SKM-1 treated with dmso at 0.1 percent for 144 hours (cell line): ENCODE data around the gene PSMC3IP.
"Not testable (repeated sequence)": the region's sequence is repeated elsewhere in the genome, so short reads cannot be mapped to it uniquely, and the experiment has no call there.

Experiments used
- DNase-seq: peaks from one replicate; lab custom pipeline; 2025; ENCODE audit not compliant: unreplicated experiment; lab: John Stamatoyannopoulos, UW

The PSMC3IP gene, protein sequence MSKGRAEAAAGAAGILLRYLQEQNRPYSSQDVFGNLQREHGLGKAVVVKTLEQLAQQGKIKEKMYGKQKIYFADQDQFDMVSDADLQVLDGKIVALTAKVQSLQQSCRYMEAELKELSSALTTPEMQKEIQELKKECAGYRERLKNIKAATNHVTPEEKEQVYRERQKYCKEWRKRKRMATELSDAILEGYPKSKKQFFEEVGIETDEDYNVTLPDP

DNA sequence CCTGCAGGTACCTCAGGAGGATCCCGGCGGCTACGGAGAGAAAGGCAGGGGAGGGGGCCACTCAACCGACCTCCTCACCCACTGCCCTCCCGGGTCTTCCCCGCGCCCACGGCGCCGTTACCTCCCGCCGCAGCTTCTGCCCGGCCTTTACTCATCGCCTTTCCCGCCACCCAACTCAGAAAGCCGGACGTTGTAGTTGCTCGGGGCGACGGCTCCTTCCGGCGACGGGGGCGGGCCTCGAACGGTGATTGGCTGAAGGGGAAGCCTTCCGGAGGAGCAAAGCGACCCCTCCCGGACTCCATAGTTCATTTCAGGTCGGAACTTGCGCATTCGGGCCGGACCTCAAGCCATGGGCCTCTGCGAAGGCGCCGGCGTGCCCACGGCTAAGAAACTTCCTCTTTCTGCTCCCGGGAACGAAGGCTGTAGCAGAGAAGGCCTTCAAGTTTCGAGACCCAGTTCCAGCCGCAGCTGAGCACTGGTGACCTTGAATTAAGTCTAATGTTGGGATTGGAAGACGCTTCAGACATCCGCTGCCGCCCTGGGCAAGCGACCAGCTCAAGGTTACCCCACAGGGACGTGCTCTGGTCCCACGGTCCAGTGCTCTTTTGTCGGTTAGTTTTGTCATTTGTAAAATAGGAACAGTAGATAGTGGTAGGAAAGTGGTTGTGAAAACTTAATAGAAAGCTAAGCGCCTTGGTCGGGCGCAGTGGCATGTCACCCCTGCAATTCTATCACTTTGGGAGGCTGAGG, at the start of gene PSMC3IP:
Gene PSMC3IP, minus strand, starts transcription at position 198 of the 750 bp plus-strand sequence. Its CDS starts 43 bp downstream, at position 155.
- DNase-seq: peak; percentile 98

DNA sequence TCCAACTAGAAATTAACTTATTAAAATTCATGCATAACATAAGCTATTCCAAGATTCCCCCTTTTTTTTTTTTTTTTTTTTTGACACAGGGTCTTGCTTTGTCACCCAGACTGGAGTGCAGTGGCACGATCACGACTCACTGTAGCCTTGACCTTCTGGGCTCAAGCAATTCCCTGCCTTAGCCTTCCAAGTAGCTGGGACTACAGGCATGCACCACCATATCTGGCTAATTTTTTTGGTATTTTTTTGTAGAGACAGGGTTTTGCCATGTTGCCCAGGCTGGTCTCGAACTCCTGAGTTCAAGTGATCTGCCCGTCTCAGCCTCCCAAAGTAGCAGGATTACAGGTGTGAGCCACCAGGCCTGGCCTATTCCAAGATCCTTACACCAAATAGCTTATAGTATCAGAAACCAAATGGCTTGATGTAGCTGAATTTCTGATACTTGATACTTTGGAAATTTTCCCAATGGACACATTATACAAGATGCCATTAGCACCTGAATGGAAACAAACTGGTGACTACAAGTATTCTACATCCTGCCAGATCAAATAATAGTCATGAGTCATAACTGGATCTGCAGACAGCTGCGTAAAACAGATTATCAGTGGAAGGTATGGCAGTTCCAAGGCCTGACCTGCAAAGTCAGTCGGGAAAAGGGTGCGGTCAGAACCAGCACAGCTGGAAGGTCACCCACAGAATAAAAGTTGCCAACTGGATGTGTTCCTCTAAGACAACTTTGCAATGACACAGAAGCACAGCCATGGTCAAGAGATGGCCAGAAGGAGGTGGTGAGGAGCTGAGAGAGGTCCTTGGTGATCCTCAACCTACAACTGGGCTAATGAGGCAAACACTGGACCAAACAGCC, 46.4 kb upstream of the PSMC3IP start:
- DNase-seq: no peak

DNA sequence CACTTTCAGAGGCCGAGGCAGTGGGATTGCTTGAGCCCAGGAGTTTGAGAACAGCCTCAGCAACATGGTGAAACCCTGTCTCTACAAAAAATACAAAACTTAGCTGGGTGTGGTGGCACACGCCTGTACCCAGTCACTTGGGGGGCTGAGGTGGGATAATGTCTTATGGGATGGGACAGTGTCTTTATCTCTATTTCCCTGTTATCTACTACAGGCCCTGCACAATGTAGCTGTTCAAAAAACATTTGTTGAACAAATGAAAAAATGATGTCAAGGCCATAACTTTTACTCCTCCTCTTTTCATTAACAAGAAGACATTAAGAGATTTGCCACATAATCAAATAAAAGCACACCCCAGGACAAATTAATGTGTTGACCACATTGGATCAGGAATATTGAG, 45.7 kb upstream of the PSMC3IP start:
- DNase-seq: no peak

DNA sequence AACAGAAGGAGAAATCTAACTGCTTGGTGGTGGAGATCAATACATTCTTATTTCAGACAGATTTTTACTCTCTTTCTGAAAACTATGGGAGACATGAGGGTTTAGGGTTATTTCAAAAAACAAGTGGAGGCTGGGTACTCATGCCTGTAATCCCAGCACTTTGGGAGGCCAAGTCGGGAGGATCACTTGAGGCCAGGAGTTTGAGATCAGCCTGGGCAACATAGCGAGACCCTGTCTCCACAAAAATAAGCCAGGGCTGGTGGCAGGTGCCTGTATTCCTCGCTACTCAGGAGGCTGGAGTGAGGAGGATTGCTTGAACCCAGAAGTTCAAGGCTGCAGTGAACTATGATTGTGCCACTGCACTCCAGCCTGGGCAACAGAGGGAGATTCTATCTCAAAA, 44.5 kb upstream of the PSMC3IP start:
- not testable (repeated sequence) for DNase-seq

DNA sequence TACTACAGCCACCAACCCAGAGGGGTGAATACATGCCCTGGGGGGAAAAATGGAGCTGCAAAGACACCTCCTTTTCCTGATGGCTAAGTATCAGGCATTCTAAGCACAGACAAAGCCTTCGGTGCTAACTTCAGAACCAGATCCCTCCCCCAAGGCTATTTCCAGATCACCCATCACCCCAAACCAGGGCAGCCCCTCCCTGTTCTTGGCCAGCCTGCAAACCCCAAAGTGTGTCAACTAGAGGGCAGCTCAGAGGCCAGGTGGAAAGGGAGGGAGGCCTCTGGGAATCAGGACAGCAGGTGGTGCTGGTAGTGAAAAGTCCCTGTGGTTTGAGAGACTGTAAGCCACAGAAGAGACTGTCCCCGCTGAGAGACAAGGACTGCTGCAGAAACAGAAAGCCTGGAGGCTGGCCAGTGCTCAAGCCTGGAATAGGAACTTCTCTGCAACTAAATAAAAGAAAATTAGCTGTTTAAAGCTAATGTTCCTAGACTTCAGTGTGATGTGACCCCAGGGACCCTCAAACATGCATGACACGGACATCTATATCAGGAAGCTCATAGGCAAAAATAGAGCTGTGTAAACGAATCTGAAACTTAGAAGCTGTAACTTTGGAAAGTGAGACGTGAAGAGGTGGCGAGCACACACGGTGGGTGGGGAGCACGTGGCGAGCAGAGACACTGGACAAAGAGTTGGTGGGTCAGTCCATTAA, 41.1 kb upstream of the PSMC3IP start:
- no peak for DNase-seq

DNA sequence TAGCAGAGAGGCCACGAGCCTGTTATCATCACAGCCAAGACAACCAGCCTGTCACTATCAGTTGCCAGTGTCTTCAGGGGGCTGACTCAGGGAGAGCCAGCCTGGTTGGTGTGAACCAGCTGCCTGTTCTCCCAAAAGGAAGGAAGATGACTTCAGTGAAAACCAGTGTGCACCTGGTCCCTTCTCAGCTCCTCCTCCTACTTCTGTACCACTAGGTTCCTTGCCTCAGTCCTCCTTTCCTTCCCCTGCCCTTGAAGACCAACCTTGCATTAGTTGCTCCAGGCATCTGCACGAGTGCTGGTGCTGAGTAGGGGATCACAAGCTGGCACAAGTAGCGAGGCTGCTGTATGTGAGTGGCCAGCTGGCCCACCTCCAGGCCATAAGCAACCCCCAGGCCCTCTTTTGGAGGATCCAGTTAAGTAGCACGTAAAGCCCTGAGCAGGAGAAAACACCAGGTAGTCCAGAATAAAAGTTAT, 40.5 kb upstream of the PSMC3IP start:
- no peak for DNase-seq

DNA sequence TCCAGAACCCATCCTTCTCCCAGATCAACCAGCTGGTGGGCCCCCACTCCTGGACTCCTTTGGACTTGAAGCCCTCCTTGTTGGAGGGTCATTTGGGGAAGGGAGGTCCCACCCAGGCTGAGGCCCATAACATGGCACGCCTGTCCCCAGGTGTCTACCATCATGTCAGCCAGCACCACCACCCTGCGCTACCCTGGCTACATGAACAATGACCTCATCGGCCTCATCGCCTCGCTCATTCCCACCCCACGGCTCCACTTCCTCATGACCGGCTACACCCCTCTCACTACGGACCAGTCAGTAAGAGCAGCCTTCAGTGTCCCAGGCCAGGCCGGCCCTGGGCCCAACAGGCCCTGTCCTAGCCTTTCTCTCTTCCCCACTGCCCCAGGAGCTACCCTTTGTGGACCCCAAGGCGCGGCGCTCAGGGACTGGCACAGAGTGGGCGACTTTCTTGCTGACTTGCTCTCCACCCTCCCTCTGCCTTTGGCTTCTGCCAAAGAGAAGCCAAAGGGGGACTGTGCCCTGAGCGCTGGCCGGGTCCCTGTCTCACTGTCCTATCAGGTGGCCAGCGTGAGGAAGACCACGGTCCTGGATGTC, 36.3 kb upstream of the PSMC3IP start:
- no peak for DNase-seq

DNA sequence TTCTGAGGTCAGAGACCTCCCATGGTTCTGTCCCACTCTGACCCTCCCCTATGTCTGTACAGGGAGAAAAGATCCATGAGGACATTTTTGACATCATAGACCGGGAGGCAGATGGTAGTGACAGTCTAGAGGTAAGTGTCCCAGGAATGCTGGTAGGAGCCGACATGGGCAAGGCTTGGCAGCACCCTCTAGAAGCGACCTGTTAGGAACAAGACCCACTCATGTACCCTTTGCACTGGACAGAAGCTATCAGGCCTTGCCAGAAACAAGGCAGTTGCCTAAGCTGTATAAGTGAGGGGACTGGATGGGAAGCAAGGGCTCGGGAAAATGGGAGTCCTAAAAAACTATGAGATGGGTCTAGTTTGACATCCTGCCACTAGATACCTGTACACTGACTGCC, 34.5 kb upstream of the PSMC3IP start:
- DNase-seq: no peak

DNA sequence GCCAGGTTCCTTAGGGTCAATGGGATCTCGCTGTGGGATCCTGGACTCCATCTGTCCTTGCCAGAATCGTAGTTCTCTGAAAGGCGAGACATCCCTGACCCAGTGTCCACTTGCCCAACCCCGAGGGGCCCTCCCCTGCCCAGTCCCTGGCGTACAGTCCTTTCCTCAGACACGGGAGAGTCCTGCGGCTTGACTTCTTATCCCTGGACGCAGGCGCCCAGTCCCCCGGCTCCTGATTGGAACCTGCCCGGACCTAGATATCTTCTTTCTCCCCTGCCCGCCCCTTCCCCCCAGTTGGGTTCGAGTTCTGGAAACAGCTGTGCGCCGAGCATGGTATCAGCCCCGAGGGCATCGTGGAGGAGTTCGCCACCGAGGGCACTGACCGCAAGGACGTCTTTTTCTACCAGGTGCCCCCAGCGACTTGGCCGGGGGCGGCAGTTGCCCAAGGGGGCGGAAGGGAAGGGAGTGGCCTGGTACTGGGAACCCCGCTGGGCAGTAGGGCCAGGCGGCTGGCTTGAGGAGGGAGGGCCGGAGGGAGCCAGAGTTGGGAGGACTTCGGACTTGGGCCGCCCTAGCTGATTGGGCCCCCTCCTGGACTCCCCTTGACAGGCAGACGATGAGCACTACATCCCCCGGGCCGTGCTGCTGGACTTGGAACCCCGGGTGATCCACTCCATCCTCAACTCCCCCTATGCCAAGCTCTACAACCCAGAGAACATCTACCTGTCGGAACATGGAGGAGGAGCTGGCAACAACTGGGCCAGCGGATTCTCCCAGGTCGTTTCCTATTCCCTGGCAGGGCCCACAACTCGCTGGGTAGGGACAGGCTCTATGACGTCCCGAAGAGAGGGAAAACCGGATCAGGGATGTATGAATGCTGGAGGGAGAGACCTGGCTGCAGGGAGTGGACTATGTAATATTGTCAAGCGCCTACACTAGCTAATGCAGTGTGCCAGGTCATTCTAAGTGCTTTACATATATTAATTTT, 32.6 kb upstream of the PSMC3IP start:
- not testable (repeated sequence) for DNase-seq

DNA sequence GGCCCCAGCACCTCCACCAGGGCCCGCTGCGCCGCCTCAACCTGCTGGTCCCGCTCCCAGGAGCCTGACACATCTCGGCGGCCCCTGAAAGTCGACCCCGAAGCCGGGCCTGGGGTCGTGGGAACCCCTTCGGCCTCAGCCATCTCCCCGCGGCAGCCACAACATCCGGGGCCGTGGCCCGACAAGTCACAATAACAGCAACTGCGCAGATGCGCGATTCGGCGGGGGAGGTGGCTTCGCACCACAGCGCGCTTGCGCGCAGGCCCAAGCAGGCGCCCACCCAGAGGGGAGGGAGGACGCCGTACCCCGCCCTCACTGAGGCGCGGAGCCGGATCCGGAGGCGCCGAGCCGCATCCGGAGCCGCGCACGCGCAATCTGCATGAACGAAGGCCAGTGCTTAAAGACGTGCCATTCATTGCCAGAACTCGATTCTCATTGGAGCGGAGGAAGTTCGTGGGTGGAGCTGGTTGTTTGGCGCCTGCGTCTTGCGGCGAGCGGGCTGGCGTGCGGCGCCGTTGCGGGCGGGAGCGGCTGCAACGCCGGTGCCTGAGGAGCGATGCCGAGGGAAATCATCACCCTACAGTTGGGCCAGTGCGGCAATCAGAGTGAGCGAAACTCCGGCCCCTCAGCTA, 31.8 kb upstream of the PSMC3IP start, which contains the start of the genes RETREG3 and TUBG1:
Gene RETREG3, minus strand, starts transcription at position 193 of the 632 bp plus-strand sequence. Its CDS starts 50 bp downstream, at position 143.
Gene TUBG1, plus strand, starts transcription at position 502 of the 632 bp plus-strand sequence. Its CDS starts 55 bp downstream, at position 557.
- peak; percentile 99 for DNase-seq

DNA sequence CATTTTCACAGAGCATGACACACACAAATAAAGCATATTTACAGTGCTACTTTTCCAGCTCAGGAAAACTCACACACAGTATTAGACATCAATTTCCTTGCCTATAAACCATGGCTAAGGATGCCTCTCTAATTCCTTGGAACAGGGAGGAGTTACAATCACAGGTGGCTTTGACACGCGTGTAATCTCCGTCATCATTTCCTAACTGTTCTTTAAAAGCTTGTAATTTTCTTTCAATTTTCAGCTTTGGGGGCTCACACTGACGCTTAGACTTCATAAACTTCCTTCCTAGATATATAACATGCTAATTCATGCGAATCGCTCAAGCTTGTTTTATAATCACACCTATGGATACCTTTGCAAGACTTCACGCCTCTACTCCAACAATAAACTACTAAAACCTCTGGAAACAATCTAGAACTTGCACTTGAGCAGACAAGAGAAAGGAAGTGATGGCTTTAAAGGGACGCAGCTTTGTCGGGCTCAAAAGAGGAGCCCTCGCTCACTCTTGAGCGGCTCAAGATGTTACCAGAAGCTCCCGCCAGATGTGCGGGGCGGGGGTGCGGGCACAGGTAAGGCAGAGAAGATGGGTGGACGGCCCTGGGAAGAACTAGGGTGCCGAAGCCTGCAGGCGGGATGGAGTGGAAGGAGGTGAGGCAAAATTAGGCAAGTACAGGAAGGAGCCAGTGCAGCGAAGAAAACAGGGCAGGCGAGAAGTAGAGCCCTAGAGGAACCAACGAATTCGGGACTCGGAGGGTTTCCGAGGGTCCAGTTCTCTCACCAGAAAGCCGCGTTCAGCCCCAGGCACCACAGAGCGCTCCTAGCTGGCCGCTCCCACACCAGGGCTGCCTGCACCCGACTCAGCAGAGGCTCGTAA, 31.0 kb upstream of the PSMC3IP start:
- no peak for DNase-seq

DNA sequence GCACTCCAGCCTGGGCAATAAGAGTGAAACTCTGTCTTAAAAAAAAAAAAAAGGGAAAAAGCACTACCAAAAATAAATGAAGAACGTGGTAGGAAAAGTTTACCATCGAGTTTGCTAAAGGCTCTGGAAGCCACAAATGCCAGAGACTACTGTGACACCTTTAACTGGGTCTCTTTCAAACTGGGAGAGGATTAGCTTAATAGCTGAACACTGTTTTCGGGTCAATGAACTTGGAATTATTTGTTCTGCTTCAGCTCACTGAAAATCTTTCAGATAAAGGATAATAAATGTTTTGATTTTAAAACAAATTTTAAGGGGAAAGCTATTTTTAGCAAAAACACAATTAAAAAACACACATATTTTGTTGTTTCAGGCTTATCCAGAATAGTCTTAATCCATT, 30.2 kb upstream of the PSMC3IP start:
- no peak for DNase-seq

DNA sequence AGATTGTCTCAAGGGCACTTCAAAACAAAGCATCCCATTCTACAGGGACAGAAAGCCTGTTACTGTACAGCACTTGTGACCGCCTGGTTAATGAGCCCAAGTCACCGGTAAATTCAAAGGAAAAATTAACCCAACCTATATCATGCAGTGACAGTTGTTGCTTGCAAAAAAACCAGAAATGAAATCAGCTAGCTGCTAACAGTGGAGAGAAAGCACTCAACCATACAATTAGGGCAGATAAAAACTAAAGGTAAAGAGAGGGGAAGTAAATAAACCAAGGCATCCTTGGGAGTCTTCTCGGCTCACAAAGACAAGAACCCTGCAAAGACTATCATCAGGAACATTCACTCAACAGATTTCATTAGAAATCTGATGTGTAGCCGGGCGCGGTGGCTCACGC, 25.8 kb upstream of the PSMC3IP start:
- DNase-seq: no peak

DNA sequence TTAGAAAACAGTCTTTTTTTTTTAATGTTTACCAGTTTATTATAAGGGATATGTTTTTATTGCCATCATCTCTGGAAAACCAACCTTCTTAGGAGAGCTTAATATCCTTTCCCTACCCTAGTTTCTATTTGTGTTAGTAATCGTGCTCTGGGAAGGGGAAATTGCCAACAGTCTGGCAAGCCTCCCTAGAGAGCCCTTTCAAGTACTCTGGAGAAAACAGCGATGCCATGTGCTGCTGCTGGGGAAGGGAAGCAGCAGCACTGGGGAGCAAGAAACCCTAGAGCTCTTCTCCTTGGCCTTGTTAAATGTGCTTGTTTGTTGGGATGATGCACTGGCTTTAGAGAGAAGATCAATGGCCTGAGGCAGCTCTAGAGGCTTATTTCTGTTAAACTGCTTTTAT, 21.4 kb upstream of the PSMC3IP start:
- no peak for DNase-seq

DNA sequence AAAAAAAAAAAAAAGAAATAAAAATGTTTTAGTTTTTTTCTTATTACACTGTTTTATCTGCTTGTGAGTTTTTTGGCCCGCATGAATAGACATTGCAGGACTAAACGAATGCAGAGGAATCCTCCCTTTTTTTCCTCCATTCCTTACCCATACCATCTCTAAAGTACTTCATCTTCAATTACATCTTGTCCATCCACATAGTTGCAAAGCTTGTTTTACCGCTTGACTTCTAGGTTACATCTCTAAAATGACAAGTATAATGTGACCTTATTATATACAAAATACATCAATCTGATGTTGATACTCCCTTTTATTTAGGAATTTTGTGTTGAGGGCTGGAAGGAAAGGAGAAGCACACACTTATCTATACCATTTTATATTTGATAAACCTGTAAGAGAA, 18.9 kb upstream of the PSMC3IP start:
- DNase-seq: no peak

DNA sequence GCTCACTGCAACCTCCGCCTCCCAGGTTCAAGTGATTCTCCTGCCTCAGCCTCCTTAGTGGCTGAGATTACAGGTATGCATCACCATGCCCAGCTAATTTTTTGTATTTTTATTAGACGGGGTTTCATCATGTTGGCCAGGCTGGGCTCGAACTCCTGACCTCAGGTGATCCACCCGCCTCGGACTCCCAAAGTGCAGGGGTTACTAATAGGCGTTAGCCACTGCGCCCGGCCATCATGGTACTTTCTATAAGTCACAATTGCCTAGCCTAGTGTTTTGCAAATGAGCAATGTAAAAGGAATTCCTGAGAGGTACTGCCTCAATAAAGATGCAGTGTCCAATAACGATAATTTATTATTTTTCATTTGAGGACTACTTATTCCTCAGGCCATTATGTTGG, 13.9 kb upstream of the PSMC3IP start:
- DNase-seq: no peak

DNA sequence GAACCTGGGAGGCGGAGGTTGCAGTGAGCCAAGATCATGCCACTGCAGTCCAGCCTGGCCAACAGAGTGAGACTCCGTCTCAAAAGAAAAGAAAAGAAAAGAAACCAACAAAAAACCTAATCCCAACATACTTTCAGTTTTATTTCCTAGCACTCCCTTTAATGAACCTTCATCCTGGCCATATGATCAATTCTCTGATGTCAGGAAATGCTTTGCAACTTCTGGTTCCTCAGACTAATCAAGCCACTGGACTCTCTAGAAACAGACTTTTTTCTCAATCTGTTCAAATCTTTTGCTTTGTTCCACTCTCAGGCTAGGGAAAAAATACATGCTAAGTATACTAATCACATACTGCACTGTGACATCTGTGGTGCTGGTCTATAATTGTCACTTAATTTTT, 13.4 kb upstream of the PSMC3IP start:
- no peak for DNase-seq
